K562 (cell line): ENCODE results near the gene F9.

Source experiments
- BCLAF1 ChIP-seq, 2 experiments: fragments of 450-650 bp in 1 of 2; IDR thresholded peaks; 2 replicates each; pipeline ENCODE4 v1.6.1; 2011 to 2017; ENCODE audit warnings: low read depth in 2 of 2, antibody characterized with exemption in 1 of 2, borderline replicate concordance in 1 of 2, low read length in 1 of 2, mild to moderate bottlenecking in 1 of 2, mixed read lengths in 1 of 2; ENCODE audit not compliant: control insufficient read depth in 1 of 2
- CBX5 ChIP-seq: IDR thresholded peaks from 2 replicates; pipeline ENCODE4 v1.6.1; 2014; ENCODE audit warnings: low read depth, borderline replicate concordance
- MYC ChIP-seq, 2 experiments: fragments of 250-450 bp in 1 of 2; sonication (Bioruptor Pico) in 1 of 2; IDR thresholded peaks; 2 replicates each; pipeline versions ENCODE4 v1.5.1 to v1.6.1; 2012 to 2021; ENCODE audit warnings: low read depth in 2 of 2, borderline replicate concordance in 1 of 2, improper control_type of control experiment in 1 of 2, low read length in 1 of 2, mild to moderate bottlenecking in 1 of 2, moderate library complexity in 1 of 2
- POLR2A ChIP-seq: fragments of 450-650 bp; conservative IDR thresholded peaks from 2 replicates; pipeline ENCODE4 v1.6.1; 2016
- ZBTB17 ChIP-seq: fragments of 450-650 bp; formaldehyde crosslinking; IDR thresholded peaks from 2 replicates; pipeline ENCODE4 v1.4.0; 2020; ENCODE audit warnings: mild to moderate bottlenecking
- TF ChIP-seq, protein P1 (sequence below), 3 experiments: IDR thresholded peaks in 2 of 3; conservative IDR thresholded peaks in 1 of 3; 2 replicates each; pipeline ENCODE4 v1.5.1; 2011 to 2012; ENCODE audit warnings: low read length in 3 of 3, mild to moderate bottlenecking in 3 of 3, control low read depth in 2 of 3, improper control_type of control experiment in 1 of 3, inconsistent platforms in 1 of 3, low read depth in 1 of 3, mixed read lengths in 1 of 3, moderate library complexity in 1 of 3; ENCODE audit not compliant: insufficient read depth in 2 of 3

GRCh38 chrX:139543920-139544319 lies 13.4 kb downstream of the F9 start:
- TF ChIP-seq, protein P1, sequence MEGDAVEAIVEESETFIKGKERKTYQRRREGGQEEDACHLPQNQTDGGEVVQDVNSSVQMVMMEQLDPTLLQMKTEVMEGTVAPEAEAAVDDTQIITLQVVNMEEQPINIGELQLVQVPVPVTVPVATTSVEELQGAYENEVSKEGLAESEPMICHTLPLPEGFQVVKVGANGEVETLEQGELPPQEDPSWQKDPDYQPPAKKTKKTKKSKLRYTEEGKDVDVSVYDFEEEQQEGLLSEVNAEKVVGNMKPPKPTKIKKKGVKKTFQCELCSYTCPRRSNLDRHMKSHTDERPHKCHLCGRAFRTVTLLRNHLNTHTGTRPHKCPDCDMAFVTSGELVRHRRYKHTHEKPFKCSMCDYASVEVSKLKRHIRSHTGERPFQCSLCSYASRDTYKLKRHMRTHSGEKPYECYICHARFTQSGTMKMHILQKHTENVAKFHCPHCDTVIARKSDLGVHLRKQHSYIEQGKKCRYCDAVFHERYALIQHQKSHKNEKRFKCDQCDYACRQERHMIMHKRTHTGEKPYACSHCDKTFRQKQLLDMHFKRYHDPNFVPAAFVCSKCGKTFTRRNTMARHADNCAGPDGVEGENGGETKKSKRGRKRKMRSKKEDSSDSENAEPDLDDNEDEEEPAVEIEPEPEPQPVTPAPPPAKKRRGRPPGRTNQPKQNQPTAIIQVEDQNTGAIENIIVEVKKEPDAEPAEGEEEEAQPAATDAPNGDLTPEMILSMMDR (IDR thresholded peaks at IDR 0.05 in 2 of 3, conservative IDR thresholded peaks at IDR 0.05 in 1 of 3; ENCODE audit: insufficient read depth in 2 of 3, low read depth in 1 of 3, low read length in 3 of 3) = no peak
- TF ChIP-seq ZBTB17 (CRISPR knock-in tag) = no peak
- no peak for TF ChIP-seq POLR2A
- TF ChIP-seq CBX5 = no peak
- no peak for TF ChIP-seq MYC (IDR thresholded peaks at IDR 0.05; ENCODE audit: low read depth, low read length)
- TF ChIP-seq MYC (CRISPR knock-in tag; IDR thresholded peaks at IDR 0.05; ENCODE audit: borderline replicate concordance, low read depth) = no peak
- TF ChIP-seq BCLAF1 (IDR thresholded peaks at IDR 0.05; ENCODE audit: borderline replicate concordance in 1 of 2, control insufficient read depth in 1 of 2, low read depth in 2 of 2, low read length in 1 of 2) = no peak
